DMS 273 treated with DMSO at 0.1 percent for 48 hours (cell line): Measurements from ENCODE around the gene SPRR5.

Experiments
- DNase-seq: peaks from one replicate; lab custom pipeline; 2025; lab: John Stamatoyannopoulos, UW

SPRR5 gene

GRCh38 chr1:152983234-152983633, 36.2 kb downstream of the SPRR5 start:
- DNase-seq = no peak

GRCh38 chr1:152983743-152984142, 36.7 kb downstream of the SPRR5 start, which contains the start of gene SPRR1A:
SPRR1A (plus strand) TSS chr1:152984081; CDS start chr1:152985231, 1,150 bp downstream.
- no peak for DNase-seq

- DNase-seq = no peak
These were observed 39.6 kb downstream of the SPRR5 start for GRCh38 chr1:152986578-152986977.

- DNase-seq = no peak
These were observed 46.2 kb downstream of the SPRR5 start for GRCh38 chr1:152993186-152993585.

GRCh38 chr1:152995842-152996241, 48.8 kb downstream of the SPRR5 start:
- no peak for DNase-seq

- no peak for DNase-seq
These were observed 49.8 kb downstream of the SPRR5 start for GRCh38 chr1:152996633-152997400.

GRCh38 chr1:152997901-152998300, 50.9 kb downstream of the SPRR5 start:
- no peak for DNase-seq

GRCh38 chr1:152998476-152998875, 51.5 kb downstream of the SPRR5 start:
- DNase-seq = no peak
